KOPT-K1 (cell line): ENCODE data around the gene ACSS2.
A peak's percentile ranks its signal among the peaks of the same experiment; 100 is the strongest.

Source experiments
- H3K27ac ChIP-seq: fragments of 200-600 bp; sonication (generic); 2 replicates; pipeline ENCODE4 v1.5.1; 2016; ENCODE audit warnings: antibody characterized with exemption, mild to moderate bottlenecking, low read depth, low read length; ENCODE audit not compliant: poor library complexity, severe bottlenecking
- H3K36me3 ChIP-seq: fragments of 200-600 bp; sonication (generic); 2 replicates; pipeline ENCODE4 v1.5.1; 2017; ENCODE audit warnings: antibody characterized with exemption, mild to moderate bottlenecking, low read length, moderate library complexity; ENCODE audit not compliant: insufficient read depth
- H3K9me3 ChIP-seq: fragments of 200-600 bp; sonication (generic); 2 replicates; pipeline ENCODE4 v1.5.1; 2017; ENCODE audit warnings: antibody characterized with exemption, low read length, mild to moderate bottlenecking; ENCODE audit not compliant: insufficient read depth, poor library complexity, severe bottlenecking

ACSS2 gene, protein sequence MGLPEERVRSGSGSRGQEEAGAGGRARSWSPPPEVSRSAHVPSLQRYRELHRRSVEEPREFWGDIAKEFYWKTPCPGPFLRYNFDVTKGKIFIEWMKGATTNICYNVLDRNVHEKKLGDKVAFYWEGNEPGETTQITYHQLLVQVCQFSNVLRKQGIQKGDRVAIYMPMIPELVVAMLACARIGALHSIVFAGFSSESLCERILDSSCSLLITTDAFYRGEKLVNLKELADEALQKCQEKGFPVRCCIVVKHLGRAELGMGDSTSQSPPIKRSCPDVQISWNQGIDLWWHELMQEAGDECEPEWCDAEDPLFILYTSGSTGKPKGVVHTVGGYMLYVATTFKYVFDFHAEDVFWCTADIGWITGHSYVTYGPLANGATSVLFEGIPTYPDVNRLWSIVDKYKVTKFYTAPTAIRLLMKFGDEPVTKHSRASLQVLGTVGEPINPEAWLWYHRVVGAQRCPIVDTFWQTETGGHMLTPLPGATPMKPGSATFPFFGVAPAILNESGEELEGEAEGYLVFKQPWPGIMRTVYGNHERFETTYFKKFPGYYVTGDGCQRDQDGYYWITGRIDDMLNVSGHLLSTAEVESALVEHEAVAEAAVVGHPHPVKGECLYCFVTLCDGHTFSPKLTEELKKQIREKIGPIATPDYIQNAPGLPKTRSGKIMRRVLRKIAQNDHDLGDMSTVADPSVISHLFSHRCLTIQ

DNA sequence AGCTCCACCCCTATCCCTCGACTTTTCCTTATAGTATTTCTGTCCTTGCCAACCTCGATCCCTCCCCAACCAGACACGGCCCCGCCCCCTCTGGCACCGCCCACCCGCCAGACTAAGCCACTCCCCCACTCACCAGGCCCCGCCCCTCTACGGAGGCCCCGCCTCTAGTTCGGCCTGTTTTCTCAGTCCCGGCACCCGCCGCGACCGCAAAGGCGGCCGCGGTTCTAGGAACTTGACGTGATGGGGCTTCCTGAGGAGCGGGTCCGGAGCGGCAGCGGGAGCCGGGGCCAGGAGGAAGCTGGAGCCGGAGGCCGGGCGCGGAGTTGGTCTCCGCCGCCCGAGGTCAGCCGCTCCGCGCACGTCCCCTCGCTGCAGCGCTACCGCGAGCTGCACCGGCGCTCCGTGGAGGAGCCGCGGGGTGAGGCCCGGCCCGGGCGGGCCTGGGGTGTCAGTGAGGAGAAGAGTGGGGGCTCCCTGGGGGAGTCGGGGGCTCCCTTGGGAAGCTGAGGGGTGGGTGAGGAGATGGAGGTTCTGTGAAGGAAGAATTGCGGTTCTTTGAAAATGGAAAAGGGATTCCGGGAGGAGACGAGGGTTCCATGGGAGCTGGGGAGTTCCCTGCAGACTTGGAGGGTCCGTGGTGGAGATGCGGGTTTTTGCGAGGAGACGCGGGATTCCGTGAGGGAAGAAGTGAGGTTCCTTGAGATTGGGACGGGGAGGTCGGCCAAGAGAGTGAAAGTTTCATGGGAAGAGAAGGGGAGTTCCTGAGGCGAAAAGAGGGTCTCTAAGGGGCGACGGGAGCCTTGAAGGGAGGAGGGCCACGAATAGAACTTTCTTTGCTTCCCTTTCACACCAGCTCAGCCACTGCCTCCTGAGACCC is at the start of gene ACSS2:
Gene ACSS2, plus strand, starts transcription at position 207 of the 877 bp plus-strand sequence. Its CDS starts 34 bp downstream, at position 241.
- no peaks in the 10 kb centered on the region for H3K36me3 ChIP-seq
- H3K9me3 ChIP-seq: no peaks in the 10 kb centered on the region
- peak within 1 kb of the TSS; percentile 27 for H3K27ac ChIP-seq

DNA sequence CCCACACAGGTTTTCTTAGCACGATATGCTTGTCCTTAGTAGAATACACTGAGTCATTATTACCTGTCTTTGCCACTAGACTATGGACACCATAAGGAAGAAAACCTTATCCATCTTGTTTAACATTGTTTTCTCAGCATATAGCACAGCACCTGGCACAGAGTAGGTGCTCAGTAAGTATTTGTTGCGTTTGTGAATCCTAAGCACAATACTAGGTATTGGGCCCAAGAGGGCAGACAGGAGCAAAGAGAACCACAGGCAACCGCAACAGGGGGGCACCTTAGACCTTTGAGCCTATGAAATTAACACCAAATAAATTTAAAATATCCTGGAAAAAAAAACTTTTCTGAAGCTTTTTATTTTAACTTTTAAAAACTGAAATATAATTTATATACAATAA is 47.2 kb upstream of the ACSS2 start:
- no peaks in the 10 kb centered on the region for H3K36me3 ChIP-seq
- H3K27ac ChIP-seq: no peak overlapping the region
- H3K9me3 ChIP-seq: no peaks in the 10 kb centered on the region

DNA sequence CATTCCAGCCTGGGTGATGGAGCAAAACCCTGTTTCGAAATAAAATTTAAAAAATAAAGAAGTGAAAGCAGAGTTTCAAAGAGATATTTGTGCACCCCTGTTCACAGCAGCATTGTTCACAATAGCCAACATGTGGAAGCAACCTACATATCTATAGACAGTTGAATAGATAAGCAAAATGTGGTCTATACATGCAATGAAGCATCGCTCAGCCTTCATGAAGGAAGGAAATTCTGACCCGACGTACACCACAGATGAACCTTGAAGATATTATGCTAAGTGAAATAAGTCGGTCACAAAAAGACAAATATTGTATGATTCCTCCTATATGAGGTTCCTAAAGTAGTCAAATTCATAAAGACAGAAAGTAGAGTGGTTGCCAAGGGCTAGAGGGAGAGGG is 44.5 kb upstream of the ACSS2 start:
- no peaks in the 10 kb centered on the region for H3K36me3 ChIP-seq
- no peak overlapping the region for H3K27ac ChIP-seq
- no peaks in the 10 kb centered on the region for H3K9me3 ChIP-seq

DNA sequence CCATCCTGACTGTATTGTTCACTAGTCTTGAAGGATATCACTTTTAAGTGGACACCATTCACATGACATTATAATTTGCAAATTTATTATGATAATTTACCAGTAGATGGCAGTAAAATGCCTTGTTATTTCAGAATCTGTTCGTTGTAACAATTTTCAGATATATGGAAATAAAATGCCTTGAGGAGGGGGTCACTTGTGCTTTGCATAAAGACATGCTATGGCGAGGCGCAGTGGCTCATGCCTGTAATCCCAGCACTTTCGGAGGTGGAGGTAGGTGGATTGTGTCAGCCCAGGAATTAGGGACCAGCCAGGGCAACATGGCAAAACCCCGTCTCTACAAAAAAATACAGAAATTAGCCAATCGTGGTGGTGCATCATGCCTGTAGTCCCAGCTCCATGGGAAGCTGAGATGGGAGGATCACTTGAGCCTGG is 41.9 kb upstream of the ACSS2 start:
- H3K36me3 ChIP-seq: no peaks in the 10 kb centered on the region
- no peaks in the 10 kb centered on the region for H3K9me3 ChIP-seq
- no peak overlapping the region for H3K27ac ChIP-seq

DNA sequence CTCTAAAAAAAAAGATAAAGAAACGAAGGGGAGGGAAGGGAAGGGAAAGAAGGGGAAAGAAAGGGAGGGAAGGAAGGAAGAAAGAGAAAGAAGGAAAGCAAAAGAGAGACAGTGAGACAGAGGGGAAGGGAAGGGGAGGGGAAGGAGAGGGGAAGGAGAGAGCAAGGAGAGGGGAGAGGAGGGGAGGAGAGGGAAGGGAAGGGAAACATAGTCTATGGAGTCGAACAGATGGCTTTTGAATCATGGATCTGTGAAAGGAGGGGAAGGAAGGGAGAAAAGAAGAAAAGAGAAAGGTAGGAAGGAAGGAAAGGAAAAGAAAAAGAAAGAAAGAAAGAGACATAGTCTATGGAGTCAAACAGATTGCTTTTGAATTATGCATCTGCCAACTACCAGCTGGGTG is 34.3 kb upstream of the ACSS2 start:
- no peaks in the 10 kb centered on the region for H3K9me3 ChIP-seq
- no peak overlapping the region for H3K27ac ChIP-seq
- H3K36me3 ChIP-seq: no peaks in the 10 kb centered on the region

DNA sequence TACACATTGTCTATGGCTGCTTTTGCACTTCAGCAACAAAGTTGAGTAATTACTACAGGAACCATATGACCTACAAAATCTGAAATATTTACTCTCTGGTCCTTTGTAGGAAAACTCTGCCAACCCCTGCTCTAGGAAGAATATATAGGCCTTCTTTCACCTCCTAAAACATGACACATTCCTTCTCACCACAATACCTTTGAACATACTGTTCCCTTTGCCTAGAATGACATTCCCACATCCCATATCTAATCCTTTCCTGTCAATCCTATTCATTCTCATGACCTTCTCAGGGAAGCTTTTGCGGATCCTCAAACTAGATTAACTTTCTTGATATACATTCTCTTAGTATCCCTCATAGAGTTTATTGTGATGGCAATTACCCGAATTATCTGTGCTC is 33.0 kb upstream of the ACSS2 start:
- 0 out of 2 replicates have a peak, but pooled peaks cover 4% of the 10 kb centered on the region for H3K36me3 ChIP-seq

DNA sequence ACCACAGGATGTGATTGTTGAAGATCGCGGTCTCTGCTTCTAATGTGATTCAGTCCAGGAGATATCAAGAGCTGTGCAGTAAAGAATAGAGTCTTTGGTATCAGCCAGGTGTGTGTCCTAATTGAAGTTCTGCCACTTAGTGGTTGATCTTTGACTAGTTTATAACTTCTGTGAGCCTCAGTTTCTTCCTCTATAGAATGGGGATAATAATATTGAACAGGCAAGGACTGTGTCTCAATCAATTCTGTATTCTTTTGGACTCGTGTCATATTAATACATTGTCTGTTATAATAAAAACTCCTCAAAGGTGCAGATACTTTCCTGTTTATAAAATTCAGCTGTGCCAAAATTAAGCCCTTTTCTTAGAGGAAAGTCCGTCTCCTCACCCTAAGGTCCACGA is 27.8 kb upstream of the ACSS2 start:
- H3K9me3 ChIP-seq: no peaks in the 10 kb centered on the region
- H3K27ac ChIP-seq: no peak overlapping the region
- H3K36me3 ChIP-seq: peaks cover 33% of the 10 kb centered on the region

More for the DNA sequence above, 33.0 kb upstream of the ACSS2 start:
- no peak overlapping the region for H3K27ac ChIP-seq
- no peaks in the 10 kb centered on the region for H3K9me3 ChIP-seq

DNA sequence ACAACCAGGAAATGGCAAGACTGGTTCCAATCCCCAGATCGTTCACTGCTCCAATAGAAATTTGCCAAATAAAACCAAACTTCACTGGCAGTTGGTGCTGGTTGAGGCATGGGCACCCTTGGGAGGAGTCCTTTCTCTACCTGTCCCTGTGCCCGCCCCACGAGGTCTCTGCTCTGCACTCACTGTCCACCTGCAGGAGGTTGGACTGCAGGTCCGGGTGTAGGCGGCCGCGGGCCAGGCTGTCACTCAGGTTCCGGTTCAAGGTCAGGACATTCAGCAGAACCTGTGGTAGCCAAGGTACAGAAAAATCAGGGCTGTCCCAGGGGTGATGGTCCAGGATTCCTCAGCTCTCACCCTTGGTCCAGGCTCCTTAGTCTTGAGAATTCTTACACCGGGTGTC is 26.6 kb upstream of the ACSS2 start:
- peaks cover 33% of the 10 kb centered on the region for H3K36me3 ChIP-seq
- H3K27ac ChIP-seq: no peak overlapping the region
- H3K9me3 ChIP-seq: no peaks in the 10 kb centered on the region

DNA sequence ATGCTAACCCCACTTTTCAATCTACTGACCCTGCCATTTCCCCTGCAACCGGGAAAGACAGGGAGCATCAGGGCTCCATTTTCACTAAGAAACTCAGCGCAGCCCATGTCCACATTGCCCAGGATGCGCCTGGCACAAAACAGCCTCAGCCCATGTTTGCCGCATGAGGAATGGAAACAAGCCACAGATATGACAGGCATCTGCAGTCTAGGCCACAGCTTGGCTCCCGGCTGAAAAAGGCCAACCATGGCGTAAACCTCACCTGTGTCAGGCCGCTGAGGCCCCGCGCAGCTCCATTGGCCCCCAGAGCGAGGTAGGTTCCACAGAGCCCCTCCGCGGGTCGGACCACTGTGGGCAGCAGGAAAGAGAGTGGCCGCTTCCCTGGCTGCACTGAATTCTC is 25.4 kb upstream of the ACSS2 start:
- Histone ChIP-seq H3K36me3 (peaks cover 33% of the 10 kb centered on the region), H3K27ac (no peak overlapping the region), H3K9me3 (no peaks in the 10 kb centered on the region)

DNA sequence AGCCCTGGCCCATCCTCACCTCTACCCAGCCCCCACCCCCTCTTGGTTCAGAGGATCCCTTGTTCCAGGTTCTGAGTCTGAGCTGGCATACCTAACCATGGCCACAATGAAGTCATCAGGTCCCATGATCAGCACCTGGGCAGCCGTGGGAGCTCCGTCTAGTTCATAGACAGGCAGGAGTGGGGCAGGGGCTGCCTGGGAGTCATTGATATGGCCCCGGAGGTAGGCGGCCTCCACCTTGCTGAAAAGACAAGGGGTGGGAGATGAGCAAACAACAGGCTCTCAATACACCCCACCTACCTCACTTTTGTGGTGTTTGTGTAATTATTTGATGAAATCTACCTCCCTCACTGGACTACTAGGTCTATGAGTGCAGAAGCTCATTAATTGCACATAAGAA is 24.1 kb upstream of the ACSS2 start:
- no peak overlapping the region for H3K27ac ChIP-seq
- H3K9me3 ChIP-seq: no peaks in the 10 kb centered on the region
- H3K36me3 ChIP-seq: peaks cover 38% of the 10 kb centered on the region

DNA sequence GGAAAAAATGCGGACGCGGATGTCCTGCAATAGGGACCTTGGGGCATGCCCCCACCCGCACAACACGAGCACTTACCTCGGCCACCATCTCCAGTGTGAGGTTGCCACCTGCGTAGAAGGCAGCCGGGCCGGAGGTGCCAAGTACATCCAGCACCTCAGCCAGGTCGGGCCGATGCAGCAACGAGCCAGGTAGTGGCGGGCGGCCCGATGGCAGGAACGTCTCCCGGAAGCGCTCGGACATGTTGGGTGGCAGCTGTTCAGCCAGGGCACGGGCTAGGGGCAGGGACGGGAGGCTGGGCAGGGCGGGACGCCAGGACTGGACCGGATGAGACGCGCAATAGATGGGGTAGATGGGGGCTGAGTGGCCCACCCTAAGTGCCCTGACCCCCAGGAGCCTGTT is 17.0 kb upstream of the ACSS2 start:
- H3K27ac ChIP-seq: no peak overlapping the region
- 0 out of 2 replicates have a peak, but pooled peaks cover 9% of the 10 kb centered on the region for H3K36me3 ChIP-seq
- H3K9me3 ChIP-seq: no peaks in the 10 kb centered on the region

DNA sequence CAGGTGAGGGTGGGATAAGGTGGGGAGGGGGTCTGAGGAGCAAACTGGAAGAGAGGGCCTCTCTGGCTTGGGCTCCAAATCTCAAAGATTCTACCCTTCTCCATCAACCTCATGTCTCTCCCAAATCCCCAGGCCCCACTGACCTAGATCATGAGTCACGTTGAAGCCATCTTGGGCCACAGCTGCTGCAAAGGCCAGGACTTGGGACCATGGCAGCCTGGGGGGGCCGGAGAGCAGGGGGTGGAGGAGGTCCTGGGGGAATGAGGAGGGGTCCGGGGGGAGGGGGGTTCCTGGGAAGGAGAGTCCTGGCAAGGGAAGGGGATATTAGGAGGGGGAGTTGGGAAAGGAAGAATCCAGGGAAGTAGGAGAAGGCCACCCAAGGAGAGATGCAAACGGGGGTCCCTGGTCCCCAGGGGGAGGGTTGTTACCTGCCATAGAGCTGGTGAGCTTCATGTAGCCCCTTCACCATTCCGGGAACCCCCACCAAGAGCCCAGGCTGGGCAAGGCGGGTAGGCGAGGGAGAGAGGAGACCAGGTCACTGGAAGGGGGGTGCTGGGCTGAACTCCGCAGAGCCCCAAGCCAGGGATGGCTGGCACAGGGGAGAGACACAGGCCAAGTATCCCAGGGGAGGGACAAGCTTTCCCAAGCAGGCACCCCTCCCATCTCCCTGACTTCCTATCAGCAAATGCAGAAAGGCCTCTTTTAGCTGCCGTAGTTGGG is 16.4 kb upstream of the ACSS2 start:
- H3K36me3 ChIP-seq: 0 out of 2 replicates have a peak, but pooled peaks cover 9% of the 10 kb centered on the region
- H3K27ac ChIP-seq: no peak overlapping the region
- H3K9me3 ChIP-seq: no peaks in the 10 kb centered on the region

DNA sequence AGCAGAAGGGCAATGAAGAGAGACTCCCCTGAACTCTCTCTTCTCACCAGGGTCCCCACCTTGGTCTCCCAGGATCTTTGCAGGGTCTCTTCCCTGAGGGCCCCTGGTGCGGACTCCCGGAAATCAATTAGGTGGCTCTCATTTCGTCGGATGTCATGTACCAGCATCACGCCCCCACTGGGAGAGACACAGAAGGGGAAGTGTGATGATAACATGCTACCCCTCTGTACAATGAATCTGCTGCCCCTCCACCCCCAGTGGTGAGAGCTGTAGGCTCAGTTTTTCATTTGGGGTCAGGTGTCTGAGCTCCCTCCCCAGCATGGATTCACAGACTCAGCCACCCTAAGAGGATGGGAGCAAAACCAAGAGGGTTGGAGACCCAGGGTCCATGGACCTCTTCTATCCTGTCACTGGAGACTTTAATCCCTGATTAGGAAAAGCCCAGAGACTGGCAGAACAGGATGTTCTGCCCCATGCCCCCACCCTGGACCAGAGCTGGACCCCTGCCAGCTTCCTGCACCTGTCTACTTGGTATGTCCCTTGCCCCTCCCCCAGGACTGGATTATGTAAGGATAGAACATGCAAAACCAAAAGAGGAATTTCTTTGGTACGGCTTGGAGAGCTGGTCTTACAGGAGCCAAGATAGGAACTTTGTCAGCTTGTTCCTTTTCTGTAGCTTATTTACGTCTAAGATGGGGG is 14.9 kb upstream of the ACSS2 start:
- no peak overlapping the region for H3K27ac ChIP-seq
- H3K9me3 ChIP-seq: no peaks in the 10 kb centered on the region
- 0 out of 2 replicates have a peak, but pooled peaks cover 4% of the 10 kb centered on the region for H3K36me3 ChIP-seq

DNA sequence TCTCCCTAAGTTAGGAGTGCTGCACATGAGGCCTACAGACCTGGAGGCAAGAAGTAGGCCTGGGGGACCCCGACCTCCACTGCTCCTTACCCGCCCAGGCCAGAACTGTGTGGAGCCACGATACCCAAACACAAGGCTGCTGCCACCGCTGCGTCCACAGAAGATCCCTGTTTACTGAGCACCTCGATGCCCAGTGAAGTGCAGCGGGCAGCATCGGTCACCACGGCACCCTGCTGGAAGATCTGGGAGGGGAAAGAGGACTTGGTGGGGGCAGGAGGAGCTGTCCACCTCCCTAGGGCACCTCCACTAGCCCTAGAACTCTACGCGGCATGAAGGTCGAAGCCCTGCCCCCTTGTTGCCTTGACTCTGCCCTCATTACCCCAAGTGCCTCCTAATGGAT is 13.7 kb upstream of the ACSS2 start:
- no peak overlapping the region for H3K27ac ChIP-seq
- 0 out of 2 replicates have a peak, but pooled peaks cover 4% of the 10 kb centered on the region for H3K36me3 ChIP-seq
- no peaks in the 10 kb centered on the region for H3K9me3 ChIP-seq
